ENCODE results near the gene NIPAL1.

Gene NIPAL1

GRCh38 chr4:48047421-48047844 is 30.9 kb downstream of the NIPAL1 start:
- TF ChIP-seq, protein P1, sequence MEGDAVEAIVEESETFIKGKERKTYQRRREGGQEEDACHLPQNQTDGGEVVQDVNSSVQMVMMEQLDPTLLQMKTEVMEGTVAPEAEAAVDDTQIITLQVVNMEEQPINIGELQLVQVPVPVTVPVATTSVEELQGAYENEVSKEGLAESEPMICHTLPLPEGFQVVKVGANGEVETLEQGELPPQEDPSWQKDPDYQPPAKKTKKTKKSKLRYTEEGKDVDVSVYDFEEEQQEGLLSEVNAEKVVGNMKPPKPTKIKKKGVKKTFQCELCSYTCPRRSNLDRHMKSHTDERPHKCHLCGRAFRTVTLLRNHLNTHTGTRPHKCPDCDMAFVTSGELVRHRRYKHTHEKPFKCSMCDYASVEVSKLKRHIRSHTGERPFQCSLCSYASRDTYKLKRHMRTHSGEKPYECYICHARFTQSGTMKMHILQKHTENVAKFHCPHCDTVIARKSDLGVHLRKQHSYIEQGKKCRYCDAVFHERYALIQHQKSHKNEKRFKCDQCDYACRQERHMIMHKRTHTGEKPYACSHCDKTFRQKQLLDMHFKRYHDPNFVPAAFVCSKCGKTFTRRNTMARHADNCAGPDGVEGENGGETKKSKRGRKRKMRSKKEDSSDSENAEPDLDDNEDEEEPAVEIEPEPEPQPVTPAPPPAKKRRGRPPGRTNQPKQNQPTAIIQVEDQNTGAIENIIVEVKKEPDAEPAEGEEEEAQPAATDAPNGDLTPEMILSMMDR (conservative IDR thresholded peaks at IDR 0.05; ENCODE audit: control insufficient read depth, insufficient read depth, low read depth, low read length), result no peak
- no peak overlapping the region for H3K4me3 ChIP-seq (ENCODE audit: control insufficient read depth, low read depth, low read length)
- no peak for DNase-seq (ENCODE audit: low read depth)

DNA sequence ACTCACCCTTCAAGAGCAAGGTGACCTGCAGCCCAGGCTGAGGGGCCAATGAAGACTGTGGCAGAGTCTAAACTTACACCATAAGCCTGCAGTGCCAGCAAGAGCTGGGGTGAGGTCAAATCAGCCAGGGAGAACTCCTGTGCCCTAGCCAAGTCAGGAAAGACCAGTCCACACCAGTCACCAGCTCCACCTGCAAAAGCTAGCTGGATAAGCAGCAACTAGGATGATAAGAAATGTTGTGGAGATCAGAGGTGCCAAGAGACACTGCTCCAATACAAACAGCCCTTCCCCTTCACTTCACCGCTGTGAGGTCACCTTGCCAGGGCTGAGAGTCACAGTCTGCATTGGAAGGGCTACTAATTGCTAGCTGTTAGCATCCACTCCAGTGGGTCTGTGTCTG is 31.3 kb downstream of the NIPAL1 start:
- no peak overlapping the region for H3K4me3 ChIP-seq (ENCODE audit: control insufficient read depth, low read depth, low read length)
- TF ChIP-seq, protein P1 (conservative IDR thresholded peaks at IDR 0.05; ENCODE audit: control insufficient read depth, insufficient read depth, low read depth, low read length), result no peak
- DNase-seq (ENCODE audit: low read depth), result no peak

DNA sequence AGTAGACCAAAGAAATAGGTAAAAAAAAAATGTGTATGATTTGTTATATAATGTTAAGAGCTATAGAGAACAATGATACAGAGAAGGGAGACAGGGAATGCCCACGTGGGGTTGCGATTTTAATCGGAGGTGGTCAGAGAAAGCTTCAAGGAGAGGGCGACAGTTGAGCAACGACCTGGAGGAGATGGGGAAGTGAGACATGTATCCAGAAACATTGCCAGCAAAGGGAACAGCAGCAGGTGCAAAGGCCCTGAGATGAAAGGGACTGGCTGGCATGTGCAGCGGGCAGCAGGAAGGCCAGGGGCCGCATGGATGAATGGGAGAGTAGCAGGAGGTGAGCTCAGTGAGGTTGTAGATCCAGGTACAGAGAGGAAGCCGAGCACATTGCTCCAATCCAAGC is 32.9 kb downstream of the NIPAL1 start:
- TF ChIP-seq, protein P1 (conservative IDR thresholded peaks at IDR 0.05; ENCODE audit: control insufficient read depth, insufficient read depth, low read depth, low read length), result no peak
- no peak overlapping the region for H3K4me3 ChIP-seq (ENCODE audit: control insufficient read depth, low read depth, low read length)
- no peak for DNase-seq (ENCODE audit: low read depth)

DNA sequence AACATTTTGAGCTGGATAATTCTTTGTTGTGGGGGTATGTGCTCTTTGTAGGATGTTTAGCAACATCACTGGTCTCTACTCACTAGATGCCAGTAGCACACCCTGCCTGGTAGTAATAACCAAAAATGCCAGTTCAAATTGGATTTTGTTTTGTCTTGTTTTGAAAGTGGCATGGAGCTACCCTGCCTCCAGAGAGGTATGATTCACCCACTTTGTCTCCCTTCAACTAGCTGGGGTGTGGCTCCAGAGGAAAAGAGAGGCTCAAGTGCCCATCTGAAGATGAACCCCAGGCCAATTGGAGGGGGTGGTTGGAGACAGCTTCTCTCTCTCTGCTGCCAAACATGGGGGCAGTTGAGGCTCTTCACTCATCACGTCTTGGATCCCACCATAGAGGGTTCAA is 34.5 kb downstream of the NIPAL1 start:
- TF ChIP-seq, protein P1 (conservative IDR thresholded peaks at IDR 0.05; ENCODE audit: control insufficient read depth, insufficient read depth, low read depth, low read length), result no peak
- DNase-seq (ENCODE audit: low read depth), result no peak
- H3K4me3 ChIP-seq (ENCODE audit: control insufficient read depth, low read depth, low read length), result no peak overlapping the region

DNA sequence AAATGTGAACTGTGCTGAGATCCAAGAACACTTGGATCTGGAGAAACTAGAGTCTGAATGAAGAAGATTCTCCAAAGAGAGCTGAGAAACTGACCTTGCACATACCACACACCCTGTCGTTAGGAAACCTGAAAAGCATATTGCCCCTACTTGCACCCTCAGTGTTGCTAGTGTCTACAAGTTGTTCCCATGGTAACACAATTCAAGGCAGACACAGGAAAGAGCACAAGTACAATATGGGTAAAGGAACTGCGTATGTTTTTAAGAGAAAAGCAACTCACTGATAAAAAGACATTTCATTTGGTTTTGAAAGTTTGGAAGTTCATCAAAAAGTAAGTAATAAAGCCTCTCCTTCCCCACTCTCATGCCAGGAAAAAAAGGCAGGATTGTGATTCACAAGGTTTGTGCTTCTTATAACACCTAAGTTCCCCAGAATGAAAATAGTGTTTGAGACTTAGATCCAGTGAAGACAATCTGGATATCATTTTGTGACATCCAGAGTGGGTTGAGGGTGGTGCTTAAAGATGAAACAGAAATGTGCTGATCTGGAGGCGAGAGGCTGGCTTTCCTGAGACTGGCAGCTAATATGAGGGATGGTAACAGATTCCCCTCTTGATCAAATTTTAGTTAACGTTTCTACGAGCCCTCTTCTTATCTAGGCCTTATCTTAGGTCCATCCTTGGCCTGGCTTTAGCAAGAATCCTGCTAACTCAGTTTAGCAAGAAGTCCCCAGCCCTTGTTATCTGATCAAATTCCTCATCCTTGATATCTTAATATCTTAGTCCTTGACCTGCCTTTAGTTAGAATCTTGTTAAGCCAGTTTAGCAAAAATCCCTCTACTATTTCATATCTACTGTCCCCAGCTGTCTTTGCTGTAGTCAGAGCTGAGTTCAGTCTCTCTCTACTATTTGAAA is 42.3 kb downstream of the NIPAL1 start:
- H3K4me3 ChIP-seq (ENCODE audit: control insufficient read depth, low read depth, low read length), result no peak overlapping the region
- no peak for DNase-seq (ENCODE audit: low read depth)
- TF ChIP-seq, protein P1 (conservative IDR thresholded peaks at IDR 0.05; ENCODE audit: control insufficient read depth, insufficient read depth, low read depth, low read length), result no peak

DNA sequence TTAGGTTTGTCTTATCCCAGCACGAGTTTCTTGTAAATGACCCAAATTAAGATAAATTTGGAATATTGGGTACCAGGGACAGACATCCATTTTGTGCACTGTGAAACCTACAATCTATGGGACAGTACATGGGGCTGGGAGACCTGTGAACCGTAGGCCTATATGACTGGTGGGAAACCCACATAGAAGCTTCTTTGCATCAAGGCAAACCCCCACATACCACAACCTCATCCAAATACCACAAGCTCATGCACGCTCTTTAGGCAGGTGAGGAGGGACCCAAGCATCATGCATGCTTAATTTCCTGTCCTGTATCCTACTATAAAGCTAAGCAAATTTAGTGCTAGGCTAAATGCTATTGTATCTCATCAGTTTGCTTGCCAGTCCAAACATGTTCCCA is 47.8 kb downstream of the NIPAL1 start:
- TF ChIP-seq, protein P1 (conservative IDR thresholded peaks at IDR 0.05; ENCODE audit: control insufficient read depth, insufficient read depth, low read depth, low read length), result no peak
- no peak for DNase-seq (ENCODE audit: low read depth)
- H3K4me3 ChIP-seq (ENCODE audit: control insufficient read depth, low read depth, low read length), result no peak overlapping the region
